WERI-Rb-1 (cell line): ENCODE measurements around the gene CACNB2.
A peak's percentile ranks its signal among the peaks of the same experiment; 100 is the strongest.

Experiments
- DNase-seq: peaks from one replicate; pipeline ENCODE4 v3.0.0-alpha.2; 2020
- H3K27ac ChIP-seq: fragments of 250-450 bp; sonication (Bioruptor Pico); 2 replicates; pipeline ENCODE4 v1.5.1; 2020; ENCODE audit warnings: mild to moderate bottlenecking, moderate library complexity
- H3K27me3 ChIP-seq: fragments of 250-450 bp; sonication (Bioruptor Pico); 2 replicates; pipeline ENCODE4 v1.5.1; 2021; ENCODE audit warnings: mild to moderate bottlenecking, low read depth, moderate library complexity; ENCODE audit not compliant: insufficient read depth, severe bottlenecking
- H3K36me3 ChIP-seq: fragments of 250-450 bp; sonication (Bioruptor Pico); 2 replicates; pipeline ENCODE4 v1.5.1; 2020; ENCODE audit warnings: mild to moderate bottlenecking, moderate library complexity
- H3K4me3 ChIP-seq: 2 replicates; pipeline ENCODE4 v1.5.1; 2011; ENCODE audit warnings: low read depth, mild to moderate bottlenecking, control low read depth, low read length
- H3K9me3 ChIP-seq: fragments of 250-450 bp; sonication (Bioruptor Pico); 2 replicates; pipeline ENCODE4 v1.5.1; 2021; ENCODE audit warnings: mild to moderate bottlenecking, moderate library complexity; ENCODE audit not compliant: severe bottlenecking
- CTCF ChIP-seq: IDR thresholded peaks from 2 replicates; pipeline ENCODE4 v1.5.1; 2011; ENCODE audit warnings: low read depth, mild to moderate bottlenecking, control low read depth, inconsistent platforms, low read length

The CACNB2 gene

GRCh38 chr10:18290651-18291313 lies 150.6 kb downstream of the CACNB2 start:
- peak; percentile 59 for DNase-seq
- H3K4me3 ChIP-seq = peak overlapping the region; percentile 70

GRCh38 chr10:18293536-18294510 lies 153.6 kb downstream of the CACNB2 start:
- no peak for TF ChIP-seq CTCF
- no peak for DNase-seq
- Histone ChIP-seq H3K4me3 (no peak overlapping the region), H3K27me3 (no peaks in the 10 kb centered on the region), H3K9me3 (no peaks in the 10 kb centered on the region), H3K36me3 (no peaks in the 10 kb centered on the region), H3K27ac (no peak overlapping the region)

More at GRCh38 chr10:18290651-18291313, 150.6 kb downstream of the CACNB2 start:
- H3K36me3 ChIP-seq = no peaks in the 10 kb centered on the region
- no peaks in the 10 kb centered on the region for H3K9me3 ChIP-seq
- no peaks in the 10 kb centered on the region for H3K27me3 ChIP-seq
- TF ChIP-seq CTCF = no peak
- H3K27ac ChIP-seq = peak overlapping the region; percentile 73

- H3K36me3 ChIP-seq = no peaks in the 10 kb centered on the region
These were observed 154.4 kb downstream of the CACNB2 start for GRCh38 chr10:18294633-18295032.

GRCh38 chr10:18297659-18298058 lies 157.4 kb downstream of the CACNB2 start:
- no peak overlapping the region for H3K4me3 ChIP-seq
- H3K27ac ChIP-seq = no peak overlapping the region
- no peaks in the 10 kb centered on the region for H3K36me3 ChIP-seq
- no peak for TF ChIP-seq CTCF
- DNase-seq = no peak
- no peaks in the 10 kb centered on the region for H3K9me3 ChIP-seq
- H3K27me3 ChIP-seq = no peaks in the 10 kb centered on the region

More at GRCh38 chr10:18294633-18295032, 154.4 kb downstream of the CACNB2 start:
- H3K4me3 ChIP-seq = no peak overlapping the region
- no peaks in the 10 kb centered on the region for H3K27me3 ChIP-seq
- H3K9me3 ChIP-seq = no peaks in the 10 kb centered on the region
- no peak overlapping the region for H3K27ac ChIP-seq
- TF ChIP-seq CTCF = no peak
- DNase-seq = no peak

- no peak overlapping the region for H3K4me3 ChIP-seq
- H3K27me3 ChIP-seq = no peaks in the 10 kb centered on the region
- no peak overlapping the region for H3K27ac ChIP-seq
- H3K36me3 ChIP-seq = no peaks in the 10 kb centered on the region
- TF ChIP-seq CTCF = no peak
- no peak for DNase-seq
- no peaks in the 10 kb centered on the region for H3K9me3 ChIP-seq
These were observed 158.0 kb downstream of the CACNB2 start for GRCh38 chr10:18298256-18298655.
